Osteoblast (primary cell): ENCODE data around the gene GAREM2. TPM values are rescaled to one million over a fixed set of nuclear protein-coding genes. Genes with fewer than 3 reads are reported as not detected.

ENCODE experiments used
- DNase-seq: peaks from one replicate; pipeline ENCODE4 v3.0.0; 2011; ENCODE audit warnings: low spot score, mixed read lengths; ENCODE audit not compliant: insufficient read length; ENCODE audit errors: missing footprints
- H2AFZ ChIP-seq: 2 replicates; pipeline ENCODE4 v1.6.0; 2011; ENCODE audit warnings: mild to moderate bottlenecking, low read length
- H3K27ac ChIP-seq: 2 replicates; pipeline ENCODE4 v1.5.1; 2011; ENCODE audit warnings: mild to moderate bottlenecking, low read depth, low read length, moderate library complexity
- H3K27me3 ChIP-seq: 2 replicates; pipeline ENCODE4 v1.6.0; 2012; ENCODE audit warnings: mild to moderate bottlenecking, control low read depth, inconsistent platforms, low read length, moderate library complexity; ENCODE audit not compliant: insufficient read depth
- H3K36me3 ChIP-seq: 2 replicates; pipeline ENCODE4 v1.5.1; 2011; ENCODE audit warnings: mild to moderate bottlenecking, low read length, control low read depth, moderate library complexity; ENCODE audit not compliant: insufficient read depth
- H3K4me1 ChIP-seq: 2 replicates; pipeline ENCODE4 v1.5.1; 2011; ENCODE audit warnings: mild to moderate bottlenecking, low read length, control low read depth, moderate library complexity; ENCODE audit not compliant: insufficient read depth
- H3K4me2 ChIP-seq: 2 replicates; pipeline ENCODE4 v1.6.0; 2011; ENCODE audit warnings: mild to moderate bottlenecking, low read length; ENCODE audit not compliant: insufficient read depth
- H3K4me3 ChIP-seq: fragments of 200-600 bp; sonication (generic); 3 replicates; pipeline ENCODE4 v1.5.1; 2012; ENCODE audit warnings: mild to moderate bottlenecking, low read length, inconsistent platforms; ENCODE audit not compliant: insufficient read depth
- H3K79me2 ChIP-seq: 2 replicates; pipeline ENCODE4 v1.6.0; 2012; ENCODE audit warnings: mild to moderate bottlenecking, low read length, control low read depth, inconsistent platforms; ENCODE audit not compliant: insufficient read depth
- H3K9me3 ChIP-seq: 2 replicates; pipeline ENCODE4 v1.5.1; 2011; ENCODE audit warnings: low read depth, low read length, control low read depth
- H4K20me1 ChIP-seq: 2 replicates; pipeline ENCODE4 v1.6.0; 2012; ENCODE audit warnings: mild to moderate bottlenecking, low read length, control low read depth; ENCODE audit not compliant: insufficient read depth
- CTCF ChIP-seq: IDR thresholded peaks from 2 replicates; pipeline ENCODE4 v1.5.1; 2011; ENCODE audit warnings: mild to moderate bottlenecking, low read depth, low read length, moderate library complexity; ENCODE audit errors: extremely low read depth
- total RNA-seq: library from RNA; depleted of rRNA; stranded (reverse); fragments of >200 nt; gene quantifications from 2 replicates; pipeline ENCODE4 v1.2.3, GENCODE V29; 2012

Gene GAREM2
- total RNA-seq, 1 donor, result 1.4 TPM

- peaks cover 28% of the 10 kb centered on the region for H3K27me3 ChIP-seq
- no peaks in the 10 kb centered on the region for H4K20me1 ChIP-seq
- no peak overlapping the region for H3K4me2 ChIP-seq
- H2AFZ ChIP-seq, result no peak overlapping the region
- H3K27ac ChIP-seq, result no peak overlapping the region
- peak; percentile 89 for DNase-seq
- H3K79me2 ChIP-seq, result no peaks in the 10 kb centered on the region
- H3K4me3 ChIP-seq, result no peak overlapping the region
- TF ChIP-seq CTCF, result no peak
- no peaks in the 10 kb centered on the region for H3K9me3 ChIP-seq
- peaks cover under 1% of the 10 kb centered on the region for H3K4me1 ChIP-seq
- H3K36me3 ChIP-seq, result no peaks in the 10 kb centered on the region
Measured at GRCh38 chr2:26173776-26174482, 1.0 kb downstream of the GAREM2 start.

- Histone ChIP-seq H3K79me2 (no peaks in the 10 kb centered on the region), H3K36me3 (no peaks in the 10 kb centered on the region), H3K4me3 (no peak overlapping the region), H3K4me1 (peaks cover 8% of the 10 kb centered on the region), H3K9me3 (no peaks in the 10 kb centered on the region), H3K27me3 (peaks cover 28% of the 10 kb centered on the region), H4K20me1 (no peaks in the 10 kb centered on the region), H3K27ac (no peak overlapping the region), H2AFZ (no peak overlapping the region), H3K4me2 (no peak overlapping the region)
- no peak for TF ChIP-seq CTCF
- DNase-seq, result peak; percentile 76
Measured at GRCh38 chr2:26174691-26175465, 2.0 kb downstream of the GAREM2 start.

- Histone ChIP-seq H3K4me1 (peaks cover 8% of the 10 kb centered on the region), H3K27ac (no peak overlapping the region), H4K20me1 (no peaks in the 10 kb centered on the region), H3K79me2 (no peaks in the 10 kb centered on the region), H3K9me3 (no peaks in the 10 kb centered on the region), H2AFZ (no peak overlapping the region), H3K4me3 (no peak overlapping the region), H3K36me3 (no peaks in the 10 kb centered on the region), H3K27me3 (peaks cover 28% of the 10 kb centered on the region), H3K4me2 (no peak overlapping the region)
- DNase-seq, result peak; percentile 86
- TF ChIP-seq CTCF, result no peak
Measured at GRCh38 chr2:26175466-26176278, 2.8 kb downstream of the GAREM2 start.
